HEK293 (cell line): Measurements from ENCODE around the gene TAF8.

ENCODE experiments used
- EGR2 ChIP-seq: fragments of 450-650 bp; formaldehyde crosslinking; IDR thresholded peaks from 2 replicates; pipeline ENCODE4 v1.5.1; 2016; ENCODE audit warnings: low read depth, missing biosample characterization, missing genetic modification characterization
- SP3 ChIP-seq: fragments of 450-650 bp; formaldehyde crosslinking; IDR thresholded peaks from 2 replicates; pipeline ENCODE4 v1.5.1; 2016; ENCODE audit warnings: missing biosample characterization, missing genetic modification characterization
- WT1 ChIP-seq: fragments of 450-650 bp; formaldehyde crosslinking; IDR thresholded peaks from 2 replicates; pipeline ENCODE4 v1.5.1; 2016; ENCODE audit warnings: missing biosample characterization, missing genetic modification characterization
- ZBTB21 ChIP-seq: fragments of 450-650 bp; formaldehyde crosslinking; IDR thresholded peaks from 2 replicates; pipeline ENCODE4 v1.5.1; 2017; ENCODE audit warnings: missing biosample characterization, missing genetic modification characterization
- ZFP3 ChIP-seq: fragments of 450-650 bp; formaldehyde crosslinking; IDR thresholded peaks from 2 replicates; pipeline ENCODE4 v1.5.1; 2016; ENCODE audit warnings: low read depth, missing biosample characterization, missing genetic modification characterization
- ZFP41 ChIP-seq: fragments of 450-650 bp; formaldehyde crosslinking; IDR thresholded peaks from 2 replicates; pipeline ENCODE4 v1.5.1; 2016; ENCODE audit warnings: missing biosample characterization, missing genetic modification characterization, borderline replicate concordance
- ZNF112 ChIP-seq: fragments of 450-650 bp; formaldehyde crosslinking; IDR thresholded peaks from 2 replicates; pipeline ENCODE4 v1.5.0; 2017; ENCODE audit warnings: missing biosample characterization, missing genetic modification characterization
- ZNF302 ChIP-seq: fragments of 450-650 bp; formaldehyde crosslinking; IDR thresholded peaks from 2 replicates; pipeline ENCODE4 v1.5.1; 2016; ENCODE audit warnings: missing biosample characterization, missing genetic modification characterization, low read depth
- ZNF335 ChIP-seq: fragments of 450-650 bp; formaldehyde crosslinking; conservative IDR thresholded peaks from 2 replicates; pipeline ENCODE4 v1.5.1; 2016; ENCODE audit warnings: missing biosample characterization, missing genetic modification characterization
- ZNF350 ChIP-seq: fragments of 450-650 bp; formaldehyde crosslinking; IDR thresholded peaks from 2 replicates; pipeline ENCODE4 v1.5.0; 2017; ENCODE audit warnings: missing biosample characterization, mild to moderate bottlenecking, missing genetic modification characterization
- ZNF423 ChIP-seq: fragments of 450-650 bp; formaldehyde crosslinking; IDR thresholded peaks from 2 replicates; pipeline ENCODE4 v1.5.1; 2016; ENCODE audit warnings: missing biosample characterization, missing genetic modification characterization
- ZNF433 ChIP-seq: fragments of 450-650 bp; formaldehyde crosslinking; IDR thresholded peaks from 2 replicates; pipeline ENCODE4 v1.5.1; 2016; ENCODE audit warnings: missing biosample characterization, missing genetic modification characterization, low read depth
- ZNF521 ChIP-seq: fragments of 450-650 bp; formaldehyde crosslinking; IDR thresholded peaks from 2 replicates; pipeline ENCODE4 v1.5.1; 2017; ENCODE audit warnings: missing biosample characterization, mild to moderate bottlenecking, missing genetic modification characterization
- ZNF529 ChIP-seq: fragments of 450-650 bp; formaldehyde crosslinking; IDR thresholded peaks from 2 replicates; pipeline ENCODE4 v1.5.1; 2017; ENCODE audit warnings: missing genetic modification characterization, missing biosample characterization; ENCODE audit not compliant: insufficient replicate concordance
- ZNF530 ChIP-seq: fragments of 450-650 bp; formaldehyde crosslinking; IDR thresholded peaks from 2 replicates; pipeline ENCODE4 v1.5.1; 2016; ENCODE audit warnings: low read depth, missing biosample characterization, missing genetic modification characterization
- ZNF548 ChIP-seq: fragments of 450-650 bp; formaldehyde crosslinking; IDR thresholded peaks from 2 replicates; pipeline ENCODE4 v1.5.1; 2016; ENCODE audit warnings: missing biosample characterization, missing genetic modification characterization
- ZNF621 ChIP-seq: fragments of 450-650 bp; formaldehyde crosslinking; IDR thresholded peaks from 2 replicates; pipeline ENCODE4 v1.5.1; 2017; ENCODE audit warnings: missing biosample characterization, missing genetic modification characterization
- ZNF701 ChIP-seq: fragments of 450-650 bp; formaldehyde crosslinking; IDR thresholded peaks from 2 replicates; pipeline ENCODE4 v1.5.1; 2016; ENCODE audit warnings: missing biosample characterization, missing genetic modification characterization
- ZNF830 ChIP-seq: fragments of 450-650 bp; IDR thresholded peaks from 2 replicates; pipeline ENCODE4 v1.5.0; 2018; ENCODE audit warnings: missing biosample characterization, missing genetic modification characterization, low read depth, mild to moderate bottlenecking, moderate library complexity
- ZNF837 ChIP-seq: fragments of 450-650 bp; formaldehyde crosslinking; IDR thresholded peaks from 2 replicates; pipeline ENCODE4 v1.5.1; 2016; ENCODE audit warnings: missing biosample characterization, missing genetic modification characterization
- ZNF843 ChIP-seq: fragments of 450-650 bp; formaldehyde crosslinking; IDR thresholded peaks from 2 replicates; pipeline ENCODE4 v1.5.1; 2016; ENCODE audit warnings: missing biosample characterization, missing genetic modification characterization
- ZSCAN4 ChIP-seq: fragments of 450-650 bp; formaldehyde crosslinking; IDR thresholded peaks from 2 replicates; pipeline ENCODE4 v1.5.1; 2017; ENCODE audit warnings: missing biosample characterization, missing genetic modification characterization
- TF ChIP-seq, protein P1 (sequence below): fragments of 450-650 bp; IDR thresholded peaks from 2 replicates; pipeline ENCODE4 v1.5.1; 2018; ENCODE audit warnings: missing biosample characterization, missing genetic modification characterization
- TF ChIP-seq, protein P2 (sequence below): fragments of 450-650 bp; formaldehyde crosslinking; IDR thresholded peaks from 2 replicates; pipeline ENCODE4 v1.5.1; 2016; ENCODE audit warnings: missing biosample characterization, missing genetic modification characterization, borderline replicate concordance

Gene TAF8

DNA sequence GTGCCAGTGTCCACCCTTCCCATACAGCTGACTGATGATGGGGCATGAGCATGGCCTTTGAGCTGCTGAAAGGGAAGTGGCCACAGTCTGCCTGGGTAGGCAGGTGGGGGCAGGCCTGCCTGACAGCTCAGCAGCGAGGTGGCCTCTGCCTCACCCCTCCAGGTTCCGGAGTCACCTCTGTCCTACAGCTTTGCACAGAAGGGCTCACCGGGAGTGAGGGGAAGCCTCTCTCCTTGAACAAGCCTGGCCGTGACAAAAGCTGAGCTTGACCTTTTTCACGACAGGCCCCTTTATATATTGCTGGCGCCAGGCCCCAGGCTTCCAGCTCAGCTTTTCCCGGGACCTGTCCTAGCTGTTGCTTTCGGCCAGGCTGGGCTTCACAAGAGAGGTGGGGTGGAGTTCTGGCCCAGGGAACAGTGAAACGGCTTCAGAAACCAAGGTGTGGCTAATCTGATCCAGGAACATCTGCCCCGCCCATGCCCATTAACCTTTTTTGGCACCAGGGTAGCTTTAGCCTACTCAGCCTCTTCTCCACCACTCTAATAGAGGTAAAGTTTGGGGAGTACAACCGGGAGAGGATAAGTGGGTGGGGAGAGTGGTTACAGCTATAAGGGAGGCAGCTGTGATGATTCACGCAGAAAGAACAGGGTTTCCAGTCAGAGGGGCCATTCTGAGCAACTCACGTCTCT lies 49.2 kb downstream of the TAF8 start (continued):
- TF ChIP-seq, protein P1, sequence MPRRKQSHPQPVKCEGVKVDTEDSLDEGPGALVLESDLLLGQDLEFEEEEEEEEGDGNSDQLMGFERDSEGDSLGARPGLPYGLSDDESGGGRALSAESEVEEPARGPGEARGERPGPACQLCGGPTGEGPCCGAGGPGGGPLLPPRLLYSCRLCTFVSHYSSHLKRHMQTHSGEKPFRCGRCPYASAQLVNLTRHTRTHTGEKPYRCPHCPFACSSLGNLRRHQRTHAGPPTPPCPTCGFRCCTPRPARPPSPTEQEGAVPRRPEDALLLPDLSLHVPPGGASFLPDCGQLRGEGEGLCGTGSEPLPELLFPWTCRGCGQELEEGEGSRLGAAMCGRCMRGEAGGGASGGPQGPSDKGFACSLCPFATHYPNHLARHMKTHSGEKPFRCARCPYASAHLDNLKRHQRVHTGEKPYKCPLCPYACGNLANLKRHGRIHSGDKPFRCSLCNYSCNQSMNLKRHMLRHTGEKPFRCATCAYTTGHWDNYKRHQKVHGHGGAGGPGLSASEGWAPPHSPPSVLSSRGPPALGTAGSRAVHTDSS (tag by site-specific recombination) = no peak
- TF ChIP-seq ZNF521 (no peak), ZNF302 (no peak), ZNF830 (no peak), WT1 (tag by site-specific recombination) (peak; percentile 74), ZFP41 (tag by site-specific recombination) (no peak), ZNF843 (tag by site-specific recombination) (no peak), ZSCAN4 (no peak), ZBTB21 (tag by site-specific recombination) (no peak), ZNF837 (tag by site-specific recombination) (no peak), ZNF112 (tag by site-specific recombination) (no peak), ZNF529 (tag by site-specific recombination) (no peak), ZNF530 (no peak), EGR2 (tag by site-specific recombination) (peak; percentile 52; the same call in 1 of the 2 replicates), ZNF335 (no peak), ZNF423 (tag by site-specific recombination) (no peak), ZNF548 (tag by site-specific recombination) (no peak), SP3 (tag by site-specific recombination) (no peak), ZNF433 (no peak), ZFP3 (tag by site-specific recombination) (no peak), ZNF701 (tag by site-specific recombination) (no peak), ZNF350 (tag by site-specific recombination) (no peak), ZNF621 (tag by site-specific recombination) (no peak)
- TF ChIP-seq, protein P2, sequence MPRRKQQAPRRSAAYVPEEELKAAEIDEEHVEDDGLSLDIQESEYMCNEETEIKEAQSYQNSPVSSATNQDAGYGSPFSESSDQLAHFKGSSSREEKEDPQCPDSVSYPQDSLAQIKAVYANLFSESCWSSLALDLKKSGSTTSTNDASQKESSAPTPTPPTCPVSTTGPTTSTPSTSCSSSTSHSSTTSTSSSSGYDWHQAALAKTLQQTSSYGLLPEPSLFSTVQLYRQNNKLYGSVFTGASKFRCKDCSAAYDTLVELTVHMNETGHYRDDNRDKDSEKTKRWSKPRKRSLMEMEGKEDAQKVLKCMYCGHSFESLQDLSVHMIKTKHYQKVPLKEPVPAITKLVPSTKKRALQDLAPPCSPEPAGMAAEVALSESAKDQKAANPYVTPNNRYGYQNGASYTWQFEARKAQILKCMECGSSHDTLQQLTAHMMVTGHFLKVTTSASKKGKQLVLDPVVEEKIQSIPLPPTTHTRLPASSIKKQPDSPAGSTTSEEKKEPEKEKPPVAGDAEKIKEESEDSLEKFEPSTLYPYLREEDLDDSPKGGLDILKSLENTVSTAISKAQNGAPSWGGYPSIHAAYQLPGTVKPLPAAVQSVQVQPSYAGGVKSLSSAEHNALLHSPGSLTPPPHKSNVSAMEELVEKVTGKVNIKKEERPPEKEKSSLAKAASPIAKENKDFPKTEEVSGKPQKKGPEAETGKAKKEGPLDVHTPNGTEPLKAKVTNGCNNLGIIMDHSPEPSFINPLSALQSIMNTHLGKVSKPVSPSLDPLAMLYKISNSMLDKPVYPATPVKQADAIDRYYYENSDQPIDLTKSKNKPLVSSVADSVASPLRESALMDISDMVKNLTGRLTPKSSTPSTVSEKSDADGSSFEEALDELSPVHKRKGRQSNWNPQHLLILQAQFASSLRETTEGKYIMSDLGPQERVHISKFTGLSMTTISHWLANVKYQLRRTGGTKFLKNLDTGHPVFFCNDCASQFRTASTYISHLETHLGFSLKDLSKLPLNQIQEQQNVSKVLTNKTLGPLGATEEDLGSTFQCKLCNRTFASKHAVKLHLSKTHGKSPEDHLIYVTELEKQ (tag by site-specific recombination) = no peak
